Esophagus muscularis mucosa (tissue), 4 donors: Measurements from ENCODE around the gene IGFBP1. TPM values are rescaled to one million over a fixed set of nuclear protein-coding genes. Genes with fewer than 3 reads are reported as not detected.

Experiments used
- DNase-seq: peaks from one replicate; pipeline ENCODE4 v3.0.0-alpha.2; 2017; ENCODE audit errors: extremely low spot score
- H3K27ac ChIP-seq, 4 donors: fragments of 200-600 bp; sonication (generic); replicated peaks in 1 of 4; 1 replicate in 3 of 4; 2 replicates in 1 of 4; pipeline ENCODE4 v1.5.1; 2016 to 2019; ENCODE audit warnings: mild to moderate bottlenecking in 1 of 4
- H3K27me3 ChIP-seq, 4 donors: fragments of 200-600 bp; sonication (generic); one replicate each; pipeline versions ENCODE4 v1.5.1 to v1.6.0; 2016 to 2019
- H3K36me3 ChIP-seq, 4 donors: fragments of 200-600 bp; sonication (generic); one replicate each; pipeline ENCODE4 v1.5.1; 2016 to 2019
- H3K4me1 ChIP-seq, 4 donors: fragments of 200-600 bp; sonication (generic); one replicate each; pipeline ENCODE4 v1.5.1; 2016 to 2019
- H3K4me3 ChIP-seq, 4 donors: fragments of 200-600 bp; sonication (generic); 1 replicate in 2 of 4; 2 replicates in 2 of 4; pipeline ENCODE4 v1.5.1; 2016 to 2019; ENCODE audit warnings: mild to moderate bottlenecking in 4 of 4, moderate library complexity in 1 of 4
- H3K9me3 ChIP-seq, 4 donors: fragments of 200-600 bp; sonication (generic); 1 replicate in 3 of 4; 2 replicates in 1 of 4; pipeline ENCODE4 v1.5.1; 2016 to 2019
- CTCF ChIP-seq, 3 experiments: fragments of 200-600 bp in 2 of 3; fragments of 450-650 bp in 1 of 3; sonication (generic) in 2 of 3; IDR thresholded peaks; one replicate each; pipeline ENCODE4 v1.5.1; 2017 to 2019; ENCODE audit warnings: antibody characterized with exemption in 3 of 3, mild to moderate bottlenecking in 2 of 3, moderate library complexity in 1 of 3
- EP300 ChIP-seq: sonication (generic); formaldehyde crosslinking; IDR thresholded peaks from one replicate; pipeline ENCODE4 v1.6.1; 2017; ENCODE audit warnings: antibody characterized with exemption
- POLR2A ChIP-seq: fragments of 450-650 bp; IDR thresholded peaks from one replicate; pipeline ENCODE4 v1.6.1; 2017; ENCODE audit warnings: antibody characterized with exemption, moderate library complexity, mild to moderate bottlenecking, low read depth
- POLR2AphosphoS5 ChIP-seq, 2 donors: sonication (generic); formaldehyde crosslinking; IDR thresholded peaks; one replicate each; pipeline ENCODE4 v1.6.1; 2017; ENCODE audit warnings: antibody characterized with exemption in 2 of 2
- WGBS: methylation state at CpG from one replicate; pipeline ENCODE4 v1.1.5; 2018; 5-methylcytosine and 5-hydroxymethylcytosine counted together
- intact Hi-C: fragments of 100-400 bp; cut with DNase I; formaldehyde crosslinking; loops from one replicate; pipeline ENCODE4 v1.15.1; 2023
- total RNA-seq, 4 donors: library from RNA; depleted of rRNA; stranded (reverse); fragments of >200 nt; gene quantifications; one replicate each; pipeline versions ENCODE4 v1.1.0 to v1.2.1, GENCODE V29; 2016

Gene IGFBP1
- total RNA-seq, 4 donors from 2014 or later: not detected

DNA sequence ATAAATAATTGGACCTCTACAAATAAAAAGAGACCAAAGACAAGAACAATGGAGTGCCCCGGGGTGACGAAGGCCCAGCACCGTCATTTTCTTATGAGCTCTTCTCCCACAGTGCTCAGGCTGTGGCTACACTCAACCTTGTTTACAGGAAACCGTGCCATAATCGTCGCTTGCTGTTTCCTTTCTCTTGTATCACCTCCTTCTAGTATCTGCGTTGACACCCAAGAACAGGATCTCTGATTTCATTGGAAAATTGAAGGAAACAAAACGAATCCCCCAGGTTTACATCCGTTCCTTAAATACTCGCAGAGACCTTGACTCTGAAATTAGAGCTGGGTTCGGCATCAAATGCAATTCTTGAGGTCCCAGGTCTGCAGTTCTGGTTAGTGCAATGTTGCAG lies 34.5 kb downstream of the IGFBP1 start:
- intact Hi-C loops: no loop called here
- H3K27ac ChIP-seq: peak overlapping the region in 3 of 4 donors; percentile 3 to 11 (median 10)
- H3K36me3 ChIP-seq: no peaks in the 10 kb centered on the region
- DNase-seq: peak; percentile 64
- WGBS: 14% methylated on average over 11 of the region's 11 CpGs
- no peak for TF ChIP-seq POLR2A
- no peak for TF ChIP-seq POLR2AphosphoS5 (IDR thresholded peaks at IDR 0.05)
- no peak for TF ChIP-seq EP300
- TF ChIP-seq CTCF (IDR thresholded peaks at IDR 0.05): no peak
- H3K9me3 ChIP-seq: no peaks in the 10 kb centered on the region
- peaks cover 0 to 53% (median 19%) of the 10 kb centered on the region in 4 donors for H3K27me3 ChIP-seq
- peaks cover 30 to 57% (median 50%) of the 10 kb centered on the region in 4 donors for H3K4me1 ChIP-seq
- H3K4me3 ChIP-seq: peak overlapping the region; percentile 21 to 65 (median 56)

GRCh38 chr7:45923290-45923689 lies 35.0 kb downstream of the IGFBP1 start:
- intact Hi-C loops: no loop called here
- Histone ChIP-seq H3K27me3 (peaks cover 0 to 48% (median 18%) of the 10 kb centered on the region in 4 donors), H3K4me1 (peaks cover 29 to 53% (median 46%) of the 10 kb centered on the region in 4 donors), H3K27ac (peak overlapping the region in 1 of 4 donors; percentile 10), H3K4me3 (peak overlapping the region; percentile 21 to 65 (median 56)), H3K9me3 (no peaks in the 10 kb centered on the region), H3K36me3 (no peaks in the 10 kb centered on the region)
- DNase-seq: peak; percentile 91
- 10% methylated on average over 9 of the region's 9 CpGs for WGBS
- peak in 1 of 2 donors; percentile 35 for TF ChIP-seq POLR2AphosphoS5 (IDR thresholded peaks at IDR 0.05)
- TF ChIP-seq CTCF (IDR thresholded peaks at IDR 0.05): peak; percentile 80 to 90 (median 85)
- TF ChIP-seq EP300: no peak

DNA sequence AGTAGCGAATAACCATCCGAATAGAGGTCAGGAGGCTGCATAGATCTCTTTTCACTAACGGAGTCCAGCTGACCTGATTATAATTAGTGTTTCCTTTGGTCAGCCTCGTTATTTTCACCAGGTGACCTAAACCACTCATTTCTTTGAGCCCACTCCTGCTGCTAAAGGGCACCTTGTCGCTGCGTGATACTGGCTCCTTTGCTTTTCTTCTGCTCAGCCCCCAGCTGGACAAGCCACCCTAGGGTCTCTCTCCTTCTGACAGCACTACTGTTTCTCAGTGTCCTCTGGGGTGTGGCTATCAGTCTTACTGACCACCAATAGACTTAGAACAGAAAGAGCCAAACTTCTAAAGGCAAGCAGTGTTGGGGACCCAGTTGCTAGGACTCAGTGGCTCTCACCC lies 35.5 kb downstream of the IGFBP1 start:
- Histone ChIP-seq H3K36me3 (no peaks in the 10 kb centered on the region), H3K4me3 (no peak overlapping the region), H3K27ac (no peak overlapping the region), H3K9me3 (no peaks in the 10 kb centered on the region), H3K27me3 (peaks cover 0 to 42% (median 16%) of the 10 kb centered on the region in 4 donors), H3K4me1 (peaks cover 29 to 53% (median 45%) of the 10 kb centered on the region in 4 donors)
- intact Hi-C loops: no loop called here
- 78% methylated on average over 6 of the region's 6 CpGs for WGBS
- no peak for DNase-seq
- TF ChIP-seq EP300 (no peak), POLR2A (no peak), CTCF (IDR thresholded peaks at IDR 0.05) (no peak)

GRCh38 chr7:45924283-45924682 lies 36.0 kb downstream of the IGFBP1 start:
- intact Hi-C loops: no loop called here
- peak; percentile 74 for DNase-seq
- peaks cover 0 to 38% (median 15%) of the 10 kb centered on the region in 4 donors for H3K27me3 ChIP-seq
- H3K9me3 ChIP-seq: no peaks in the 10 kb centered on the region
- peaks cover 29 to 51% (median 43%) of the 10 kb centered on the region in 4 donors for H3K4me1 ChIP-seq
- 50% methylated on average over 5 of the region's 5 CpGs for WGBS
- H3K36me3 ChIP-seq: no peaks in the 10 kb centered on the region
- no peak overlapping the region for H3K4me3 ChIP-seq
- no peak for TF ChIP-seq CTCF (IDR thresholded peaks at IDR 0.05)
- no peak overlapping the region for H3K27ac ChIP-seq

DNA sequence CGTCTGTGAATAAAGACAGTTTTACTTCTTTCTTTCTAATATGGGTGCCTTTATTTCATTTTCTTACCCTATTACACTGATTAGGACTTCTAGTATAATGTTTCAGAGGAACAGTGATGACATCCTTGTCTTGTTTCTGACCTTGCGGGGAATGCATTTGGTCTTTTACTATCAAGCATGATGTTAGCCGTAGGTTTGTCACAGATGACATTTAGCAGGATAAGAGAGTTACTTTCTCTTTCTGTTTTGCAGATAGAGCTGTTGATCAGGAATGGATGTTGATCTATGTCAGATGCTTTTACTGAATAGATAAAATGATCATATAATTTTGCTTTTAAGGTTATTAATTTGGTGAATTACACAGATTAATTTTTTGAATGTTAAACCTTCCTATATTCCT lies 39.4 kb downstream of the IGFBP1 start:
- Histone ChIP-seq H3K9me3 (peaks cover 0 to 4% (median 0%) of the 10 kb centered on the region in 4 donors), H3K4me3 (no peak overlapping the region), H3K36me3 (no peaks in the 10 kb centered on the region), H3K27ac (no peak overlapping the region), H3K4me1 (peaks cover 6 to 17% (median 10%) of the 10 kb centered on the region in 4 donors), H3K27me3 (peaks cover 0 to 3% (median 0%) of the 10 kb centered on the region in 4 donors)
- WGBS: 90% methylated on average over 3 of the region's 3 CpGs
- intact Hi-C loops: no loop called here
- TF ChIP-seq POLR2A (no peak), CTCF (IDR thresholded peaks at IDR 0.05) (no peak), POLR2AphosphoS5 (IDR thresholded peaks at IDR 0.05) (no peak), EP300 (no peak)
- no peak for DNase-seq
